Testis (tissue), 2 donors: ENCODE measurements around the gene SLIT3.

Source experiments
- CTCF ChIP-seq, 3 experiments: fragments of 450-650 bp in 2 of 3; fragments of 200-600 bp in 1 of 3; sonication (generic) in 1 of 3; IDR thresholded peaks; one replicate each; pipeline ENCODE4 v1.5.1; 2016 to 2019; ENCODE audit warnings: antibody characterized with exemption in 3 of 3, mild to moderate bottlenecking in 2 of 3, moderate library complexity in 1 of 3
- POLR2A ChIP-seq: fragments of 450-650 bp; IDR thresholded peaks from one replicate; pipeline ENCODE4 v1.6.1; 2017; ENCODE audit warnings: antibody characterized with exemption, mild to moderate bottlenecking, moderate library complexity

- TF ChIP-seq CTCF (IDR thresholded peaks at IDR 0.05) (no peak), POLR2A (no peak)
These were observed 305.9 kb downstream of the SLIT3 start for GRCh38 chr5:168995024-168995423.
